RPMI7951 (cell line): Measurements from ENCODE around the gene BDH1. TPM values are rescaled to one million over a fixed set of nuclear protein-coding genes. Genes with fewer than 3 reads are reported as not detected.
"Not testable (repeated sequence)": the region's sequence is repeated elsewhere in the genome, so short reads cannot be mapped to it uniquely, and the experiment has no call there.

Experiments used
- DNase-seq: peaks from one replicate; pipeline ENCODE4 v3.0.0-alpha.2; 2012; ENCODE audit warnings: low read depth
- total RNA-seq: library from RNA; depleted of rRNA; stranded (reverse); fragments of >200 nt; shearing (Covaris generic); gene quantifications from 2 replicates; pipeline ENCODE4 v1.2.3, GENCODE V29; 2014; rRNA removed

The BDH1 gene
- total RNA-seq: 13.1 and 14.5 TPM in 2 replicates

- peak; percentile 56 for DNase-seq
Observed at GRCh38 chr3:197555281-197556261, at the start of gene BDH1. BDH1 (minus strand) TSS chr3:197555968; CDS start chr3:197546443, 9,525 bp downstream.

GRCh38 chr3:197603317-197603933, 47.7 kb upstream of the BDH1 start:
- DNase-seq: no peak

GRCh38 chr3:197602351-197602750, 46.6 kb upstream of the BDH1 start:
- DNase-seq: not testable (repeated sequence)

- DNase-seq: not testable (repeated sequence)
Observed at GRCh38 chr3:197601566-197601840, 45.7 kb upstream of the BDH1 start.

- DNase-seq: peak; percentile 72
Observed at GRCh38 chr3:197600796-197601565, 45.2 kb upstream of the BDH1 start.

- DNase-seq: peak; percentile 76
Observed at GRCh38 chr3:197599089-197599765, 43.5 kb upstream of the BDH1 start.

- no peak for DNase-seq
Observed at GRCh38 chr3:197598404-197598980, 42.7 kb upstream of the BDH1 start.

- no peak for DNase-seq
Observed at GRCh38 chr3:197597335-197597734, 41.6 kb upstream of the BDH1 start.

GRCh38 chr3:197595470-197596185, 39.9 kb upstream of the BDH1 start:
- DNase-seq: no peak

GRCh38 chr3:197593046-197593380, 37.2 kb upstream of the BDH1 start:
- DNase-seq: no peak

- no peak for DNase-seq
Observed at GRCh38 chr3:197592361-197593045, 36.7 kb upstream of the BDH1 start.

- DNase-seq: no peak
Observed at GRCh38 chr3:197591816-197592215, 36.0 kb upstream of the BDH1 start.

- DNase-seq: no peak
Observed at GRCh38 chr3:197590313-197590962, 34.7 kb upstream of the BDH1 start.

- DNase-seq: no peak
Observed at GRCh38 chr3:197589545-197589944, 33.8 kb upstream of the BDH1 start.

GRCh38 chr3:197586768-197587167, 31.0 kb upstream of the BDH1 start:
- not testable (repeated sequence) for DNase-seq

GRCh38 chr3:197586181-197586580, 30.4 kb upstream of the BDH1 start:
- DNase-seq: no peak

GRCh38 chr3:197584733-197585132, 29.0 kb upstream of the BDH1 start:
- no peak for DNase-seq

GRCh38 chr3:197583371-197583770, 27.6 kb upstream of the BDH1 start:
- no peak for DNase-seq

GRCh38 chr3:197580253-197580691, 24.5 kb upstream of the BDH1 start:
- DNase-seq: no peak

GRCh38 chr3:197578376-197578775, 22.6 kb upstream of the BDH1 start:
- DNase-seq: no peak
